GM21423 (cell line): ENCODE results near the gene TCF25.
A peak's percentile ranks its signal among the peaks of the same experiment; 100 is the strongest.

Experiments
- ATAC-seq: cut with Tn5 transposase; IDR thresholded peaks from one replicate; pipeline ENCODE4 v1.9.1; 2021; ENCODE audit warnings: mild to moderate bottlenecking, moderate library complexity; ENCODE audit not compliant: unreplicated experiment

Gene TCF25

DNA sequence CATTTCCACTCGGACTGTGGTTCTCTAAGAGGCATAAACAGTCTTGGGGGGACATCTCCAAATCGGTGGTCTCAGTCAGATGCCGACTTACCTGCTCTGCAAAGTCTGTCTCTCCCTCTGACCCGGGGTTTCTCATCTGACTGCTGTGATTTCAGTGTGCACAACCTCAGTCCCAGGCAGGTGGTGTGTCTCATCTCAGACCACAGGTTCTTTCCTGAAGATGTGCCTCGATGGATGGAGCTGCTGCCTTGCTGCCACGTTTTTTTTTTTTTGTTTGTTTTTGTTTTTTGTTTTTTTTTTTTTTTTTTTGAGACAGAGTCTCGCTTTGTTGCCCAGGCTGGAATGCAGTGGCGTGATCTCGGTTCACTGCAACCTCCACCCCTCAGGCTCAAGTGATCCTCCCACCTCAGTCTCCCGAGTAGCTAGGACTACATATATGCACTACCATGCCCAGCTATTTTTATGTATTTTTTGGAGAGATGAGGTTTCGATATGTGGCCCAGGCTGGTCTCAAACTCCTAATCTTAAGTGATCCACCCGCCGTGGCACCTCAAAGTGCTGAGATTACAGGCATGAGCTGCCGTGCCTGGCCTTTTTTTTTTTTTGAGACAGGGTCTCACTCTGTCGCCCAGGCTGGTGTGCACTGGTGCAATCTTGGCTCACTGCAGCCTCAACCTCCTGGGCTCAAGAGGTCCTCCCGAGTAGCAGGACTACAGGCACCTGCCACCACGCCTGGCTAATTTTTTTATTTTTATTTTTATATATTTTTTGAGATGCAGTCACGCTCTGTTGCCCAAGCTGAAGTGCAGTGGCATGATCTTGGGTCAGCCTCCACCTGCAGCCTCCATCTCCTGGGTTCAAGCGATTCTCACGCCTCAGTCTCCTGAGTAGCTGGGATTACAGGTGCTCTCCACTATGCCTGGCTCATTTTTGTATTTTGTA is 29.7 kb upstream of the TCF25 start:
- ATAC-seq: no peak

DNA sequence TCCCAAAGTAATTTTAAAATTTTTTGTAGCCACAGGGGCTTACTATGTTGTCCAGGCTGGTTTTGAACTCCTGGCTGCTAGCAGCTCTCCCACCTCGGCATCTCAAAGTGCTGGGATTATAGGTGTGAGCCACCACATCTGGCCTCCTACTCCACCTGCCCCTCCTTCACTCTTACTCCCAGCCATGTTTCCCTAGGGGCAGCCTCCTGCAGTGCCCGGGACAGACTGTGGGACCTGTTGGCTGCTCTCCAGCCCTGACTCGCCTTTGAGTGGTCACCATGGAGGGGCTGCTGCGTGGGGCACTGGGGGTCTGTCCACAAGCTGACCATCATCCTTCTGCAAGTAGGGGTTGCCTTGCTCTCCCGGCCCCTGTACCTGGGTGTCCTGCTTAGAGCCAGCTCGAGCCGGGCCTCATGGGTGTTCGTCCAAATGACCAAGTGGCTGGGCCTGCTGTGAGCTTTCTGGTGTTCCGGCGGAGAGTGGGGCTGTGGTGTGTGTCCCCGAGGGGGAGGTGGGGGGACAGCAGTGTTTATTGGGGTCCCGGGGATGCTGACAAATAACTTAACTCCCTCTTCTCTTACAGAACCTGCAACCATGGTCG is 28.6 kb upstream of the TCF25 start:
- no peak for ATAC-seq

DNA sequence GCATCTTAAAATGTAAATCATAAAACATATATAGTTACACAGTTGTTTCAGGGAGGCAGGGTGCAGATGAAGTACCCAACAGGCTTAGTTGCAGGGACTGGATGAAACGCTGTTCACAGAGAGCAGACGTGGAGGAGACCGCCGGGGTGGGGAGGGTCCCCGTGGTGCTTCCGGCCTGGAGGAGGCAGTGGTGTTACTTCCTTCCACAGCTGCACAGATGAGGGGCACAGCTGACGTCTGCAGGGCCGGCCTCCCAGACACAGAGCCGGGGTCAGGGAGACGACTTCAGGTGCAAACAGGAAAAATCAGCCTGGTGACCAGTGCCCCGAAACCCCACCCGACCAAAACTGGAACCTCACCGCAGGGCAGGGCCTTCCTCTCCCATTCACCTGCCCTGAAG is 28.0 kb upstream of the TCF25 start:
- ATAC-seq: no peak

DNA sequence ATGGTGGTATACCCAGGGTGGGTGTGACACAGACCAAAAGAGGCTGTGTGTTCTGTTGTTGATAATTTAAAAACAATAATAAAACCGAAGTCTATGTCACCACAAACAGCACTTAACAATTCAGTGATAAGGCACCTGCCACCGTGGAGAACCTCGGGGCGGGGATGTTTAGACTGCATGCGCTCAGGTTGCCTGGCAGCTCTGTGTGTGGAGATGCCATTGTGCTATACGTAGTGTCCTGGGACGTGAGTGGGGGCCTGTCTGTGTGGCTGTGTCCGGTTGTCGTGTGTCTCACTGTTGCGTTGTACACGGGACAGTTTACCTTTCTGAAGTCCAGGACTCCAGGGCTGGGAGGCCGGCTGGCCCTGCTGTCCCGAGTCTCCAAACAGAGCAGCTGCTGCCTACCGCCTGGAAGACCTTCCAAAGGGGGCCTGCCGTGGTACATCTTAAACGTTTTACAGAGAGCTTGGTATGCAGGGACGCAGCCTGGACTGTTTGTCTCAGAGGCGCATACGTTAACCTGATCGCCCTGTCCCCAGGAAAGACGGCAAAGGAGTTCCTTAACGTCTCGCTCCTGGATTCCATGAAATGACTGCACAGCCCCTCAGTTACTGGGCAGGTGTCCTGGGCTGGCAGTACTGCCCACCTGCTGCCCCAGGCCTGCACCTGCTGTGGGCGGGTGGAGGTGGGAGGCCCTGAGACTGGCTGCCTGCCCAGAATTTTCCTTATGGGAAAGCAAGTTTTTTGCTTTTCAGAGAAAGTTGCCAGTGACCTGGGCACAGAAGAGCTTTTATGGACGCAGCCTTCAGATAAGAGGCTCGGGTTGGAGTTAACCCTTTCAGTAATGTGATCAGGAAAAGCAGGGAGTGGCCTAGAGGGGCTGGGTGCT is 26.1 kb upstream of the TCF25 start:
- ATAC-seq: no peak

DNA sequence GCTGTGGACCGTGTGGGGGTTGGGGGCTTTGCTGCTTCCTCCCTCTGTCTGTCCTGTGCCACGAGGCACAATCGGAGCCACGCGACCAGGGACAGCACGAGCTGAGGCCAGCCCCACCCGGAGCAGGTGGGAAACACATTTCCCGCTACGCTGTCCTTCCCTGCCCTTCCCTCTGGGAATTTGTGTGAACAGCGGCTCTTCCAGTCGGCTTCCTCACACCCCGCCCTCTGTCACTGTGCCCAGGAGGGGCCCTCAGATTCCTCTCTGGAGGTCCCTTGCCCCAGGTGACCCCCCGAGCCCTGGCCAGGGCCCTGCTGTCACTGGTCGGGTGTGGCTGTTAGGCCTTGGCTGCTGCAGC is 25.5 kb upstream of the TCF25 start:
- ATAC-seq: no peak

GRCh38 chr16:89848974-89849373 is 24.4 kb upstream of the TCF25 start:
- ATAC-seq: no peak

DNA sequence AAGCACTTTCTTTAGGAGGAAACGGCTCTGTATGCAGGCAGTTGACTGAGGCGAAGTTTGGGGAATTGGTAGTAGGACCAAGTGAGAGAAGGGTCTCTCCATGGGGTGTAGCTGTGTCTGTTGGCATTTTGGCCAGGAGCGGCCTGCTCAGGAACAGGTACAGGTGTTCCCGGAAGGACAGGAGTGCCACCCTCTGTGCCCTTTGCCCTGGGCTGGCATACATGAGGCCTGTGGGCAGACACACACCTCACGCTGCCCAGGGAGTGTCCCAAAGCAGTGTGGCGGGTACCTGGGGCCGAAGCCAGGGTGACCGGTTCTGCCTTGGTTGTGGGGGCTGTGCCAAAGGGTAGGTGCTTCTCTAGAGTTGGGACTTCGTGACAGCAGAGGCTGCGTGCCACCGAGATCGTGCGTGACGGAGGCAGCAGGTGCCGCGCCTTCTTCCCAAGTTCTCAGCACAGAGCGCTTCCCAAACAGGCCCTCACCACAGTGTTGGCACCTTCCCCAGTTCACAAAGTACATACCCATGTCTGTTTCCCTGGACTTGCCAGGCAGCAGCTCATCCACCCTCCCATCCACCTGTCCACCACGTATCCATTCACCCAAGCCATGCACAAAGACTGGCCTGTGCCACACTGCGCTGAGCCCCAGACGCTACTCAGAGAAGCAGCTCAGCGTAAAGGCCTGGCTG is 19.9 kb upstream of the TCF25 start:
- no peak for ATAC-seq

DNA sequence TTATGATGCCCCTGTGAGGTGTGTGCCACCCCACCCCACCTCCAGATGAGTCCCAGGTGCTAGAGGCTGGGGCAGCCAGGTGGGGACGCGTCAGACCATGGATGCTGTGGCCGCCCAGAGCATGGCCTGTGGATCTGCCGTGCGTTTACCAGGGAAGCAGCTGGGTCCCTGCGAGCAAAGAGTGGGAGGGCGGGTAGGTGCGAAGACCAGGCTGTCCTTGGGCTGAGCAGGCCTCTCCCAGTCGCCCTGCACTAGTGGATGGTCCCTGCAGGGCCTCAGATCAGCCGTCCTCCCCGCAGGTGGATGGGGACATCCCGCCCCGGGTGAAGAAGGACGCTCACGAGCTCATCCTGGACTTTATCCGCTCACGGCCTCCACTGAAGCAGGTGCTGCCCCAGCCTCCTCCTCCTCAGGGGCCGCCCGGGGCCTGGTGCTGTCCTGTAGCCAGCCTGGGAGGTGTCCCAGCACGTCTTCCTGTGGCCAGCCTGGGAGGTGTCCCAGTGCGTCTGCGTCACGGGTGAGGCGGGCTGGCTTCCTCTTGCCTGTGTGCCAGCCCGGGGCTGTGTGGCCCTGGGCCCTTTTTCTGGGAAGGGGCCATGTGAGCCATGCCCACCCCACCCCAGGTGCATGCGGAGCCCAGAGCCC is 18.0 kb upstream of the TCF25 start:
- ATAC-seq: no peak

GRCh38 chr16:89855986-89856385 is 17.4 kb upstream of the TCF25 start:
- ATAC-seq: no peak

DNA sequence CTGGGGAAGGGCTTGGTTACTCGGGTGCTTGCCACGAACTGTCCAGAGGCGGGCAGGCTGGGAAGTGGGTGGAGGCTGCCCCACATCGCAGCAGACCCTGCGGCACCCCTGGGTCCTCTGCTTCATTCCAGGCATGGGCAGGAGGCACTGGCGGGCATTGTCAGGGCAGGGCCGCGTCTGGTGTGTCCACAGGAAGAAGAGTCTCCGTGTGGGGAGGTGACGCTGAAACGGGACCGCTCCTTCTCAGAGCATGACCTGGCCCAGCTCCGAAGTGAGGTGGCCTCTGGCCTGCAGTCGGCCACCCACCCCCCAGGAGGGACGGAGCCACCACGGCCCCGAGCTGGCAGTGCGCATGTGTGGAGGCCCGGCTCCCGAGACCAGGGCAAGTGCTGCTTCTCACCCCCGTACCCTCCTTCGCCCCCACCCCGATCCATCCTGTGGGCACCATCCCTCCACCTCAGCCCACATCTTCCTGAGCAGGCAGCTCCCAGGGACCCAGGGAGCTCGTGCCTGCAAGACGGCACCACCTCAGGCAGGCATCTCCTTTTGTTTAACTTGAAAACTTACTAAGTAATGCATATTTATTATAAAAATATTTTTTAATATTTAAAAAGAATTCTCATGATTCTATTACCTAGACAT is 14.3 kb upstream of the TCF25 start:
- no peak for ATAC-seq

DNA sequence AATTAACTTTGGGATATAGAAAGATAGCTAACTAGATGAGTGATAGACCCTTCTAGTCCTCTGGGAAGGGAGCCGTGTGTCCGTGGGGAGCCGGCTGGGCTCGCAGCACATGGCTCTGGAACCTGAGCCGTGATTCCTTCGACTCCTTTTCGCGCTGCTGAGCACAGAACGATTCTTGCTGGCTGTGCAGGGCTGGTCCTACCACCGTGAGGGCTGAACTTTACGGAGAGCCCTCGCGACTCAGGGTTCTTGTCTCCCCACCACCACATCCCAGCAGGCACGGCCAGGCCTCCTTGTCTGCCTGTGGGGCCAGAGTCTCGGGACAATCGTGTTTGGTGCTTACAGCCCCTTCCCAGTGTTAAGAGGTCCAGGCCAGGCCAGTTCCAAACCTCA is 13.8 kb upstream of the TCF25 start:
- no peak for ATAC-seq

DNA sequence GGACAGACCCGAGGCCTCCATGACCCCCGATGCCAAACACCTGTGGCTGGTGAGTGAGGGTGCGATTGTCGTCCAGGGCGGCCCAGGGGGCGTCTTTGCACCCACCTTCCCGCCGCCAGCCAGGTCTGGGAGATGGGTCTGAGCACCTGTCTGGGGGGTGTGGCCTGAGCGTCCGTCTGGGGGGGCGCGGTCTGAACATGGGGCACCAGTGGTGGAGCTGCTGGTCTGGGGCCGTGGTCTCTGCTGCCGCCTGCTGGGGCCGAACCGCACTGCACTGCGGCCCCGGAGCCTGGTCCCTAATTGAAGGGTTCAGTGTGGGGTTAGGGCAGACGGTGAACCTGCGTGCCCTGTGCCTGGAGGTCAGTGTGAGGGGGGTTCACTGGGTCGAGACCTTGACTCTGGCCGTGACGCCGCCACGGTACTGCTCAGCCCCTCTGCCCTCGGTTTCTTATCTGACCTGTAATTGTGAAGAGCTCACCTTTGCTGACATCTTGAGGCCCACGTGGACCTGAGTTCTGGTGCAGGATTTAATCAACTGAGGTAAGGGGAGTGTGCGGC is 12.6 kb upstream of the TCF25 start:
- no peak for ATAC-seq

GRCh38 chr16:89861648-89862047 is 11.7 kb upstream of the TCF25 start:
- ATAC-seq: no peak

DNA sequence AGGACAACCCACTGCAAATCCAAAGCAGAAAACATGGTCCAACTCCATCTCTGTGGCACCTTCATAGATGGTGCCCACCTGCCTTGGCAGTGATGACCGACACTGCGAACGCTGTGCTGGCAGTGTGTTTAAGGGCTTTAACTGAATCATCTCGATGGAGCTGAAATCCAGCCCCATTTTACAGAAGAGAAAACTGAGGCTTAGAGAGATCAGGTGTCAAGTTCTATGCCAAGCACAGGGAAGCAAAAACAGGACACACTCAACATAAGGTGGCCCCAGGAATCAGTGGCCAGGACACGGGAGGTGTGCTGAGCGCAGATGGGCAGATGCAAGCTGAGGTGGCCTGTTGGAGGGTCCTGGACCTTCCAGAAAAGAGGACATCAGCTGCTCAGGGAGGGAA is 10.7 kb upstream of the TCF25 start:
- no peak for ATAC-seq

DNA sequence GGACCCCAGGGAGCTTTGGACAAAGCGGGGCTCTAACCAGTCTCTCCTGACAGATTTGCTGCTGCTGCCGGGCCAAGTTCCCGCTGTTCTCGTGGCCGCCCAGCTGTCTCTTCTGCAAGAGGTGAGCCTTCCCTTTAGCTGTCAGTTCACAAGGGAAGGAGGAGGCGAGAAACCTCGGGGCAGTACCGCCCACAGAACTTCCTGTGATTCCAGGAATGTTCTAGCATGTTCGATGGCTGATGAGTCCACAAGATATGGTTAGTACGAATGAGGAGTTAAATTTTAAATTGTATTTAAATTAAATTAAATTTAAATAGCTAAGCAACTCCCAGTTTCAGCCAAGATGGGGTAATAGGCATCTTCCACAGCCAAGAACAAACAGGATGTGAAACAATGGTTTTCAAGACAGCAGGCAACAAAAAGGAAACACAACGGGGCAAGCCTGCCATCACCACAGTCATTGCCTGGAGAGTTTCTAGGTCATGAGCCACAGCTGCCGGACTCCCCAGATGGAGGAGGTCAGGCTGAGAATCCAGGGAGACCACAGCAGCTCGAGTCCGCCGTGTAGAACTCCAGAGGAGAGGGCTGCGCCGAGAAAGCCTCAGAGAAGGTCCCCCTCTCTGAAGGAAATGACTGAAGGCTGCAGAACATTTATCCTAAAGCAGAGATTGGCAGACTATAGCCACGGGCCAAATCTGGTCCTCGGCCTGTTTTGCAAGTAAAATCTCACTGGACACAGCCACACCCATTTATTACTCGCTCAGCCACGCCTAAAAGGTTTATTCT is 9.5 kb upstream of the TCF25 start:
- peak; percentile 67 for ATAC-seq

GRCh38 chr16:89864527-89864820 is 8.9 kb upstream of the TCF25 start:
- ATAC-seq: no peak

GRCh38 chr16:89867918-89868317 is 5.5 kb upstream of the TCF25 start:
- no peak for ATAC-seq

GRCh38 chr16:89869911-89870310 is 3.5 kb upstream of the TCF25 start:
- ATAC-seq: no peak

DNA sequence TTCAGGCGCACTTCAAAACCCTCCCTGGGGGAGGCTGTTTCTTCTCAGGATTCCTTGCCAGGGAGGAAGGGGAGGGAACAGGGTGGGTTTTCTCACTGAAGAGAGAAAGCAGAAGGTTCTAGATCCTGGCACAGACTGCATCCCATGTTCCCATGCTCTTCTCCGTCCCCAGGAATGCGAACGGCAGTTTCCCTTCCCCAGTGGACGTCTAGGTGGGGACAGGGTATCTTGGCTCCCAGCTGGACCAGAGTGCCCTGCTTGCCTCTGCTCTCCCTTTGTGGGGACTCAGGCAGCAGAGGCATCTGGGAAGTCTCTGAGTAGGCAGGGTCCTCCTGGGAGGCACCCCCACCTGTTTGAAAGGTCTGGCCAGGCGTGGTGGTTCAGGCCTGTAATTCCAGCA is 3.0 kb upstream of the TCF25 start:
- ATAC-seq: no peak
